Measurements from ENCODE around the gene ZNF358. TPM values are rescaled to one million over a fixed set of nuclear protein-coding genes. Genes with fewer than 3 reads are reported as not detected.
A peak's percentile ranks its signal among the peaks of the same experiment; 100 is the strongest.

ZNF358 gene
- total and polyA plus RNA-seq, 2 of the 13 experiments (the other 11 are each of a cell fraction or from before 2014, with no cell fraction given) = 9.1 to 37.0 TPM

- DNase-seq (ENCODE audit: low spot score) (no peak), ATAC-seq (no peak), FAIRE-seq (no peak)
- Histone ChIP-seq H3K79me2 (ENCODE audit: insufficient read depth, low read length) (no peaks in the 10 kb centered on the region), H3K36me3 (replicated peaks in 1 of 2; ENCODE audit: control insufficient read depth in 1 of 2, insufficient read depth in 2 of 2, low read length in 2 of 2) (peaks cover 0 to under 1% of the 10 kb centered on the region in 2 experiments; a peak in 2 of 5 replicates), H3K27ac (ENCODE audit: extremely low read length, insufficient read depth, low read length) (no peak overlapping the region), H3K9ac (ENCODE audit: insufficient read depth, low read depth, low read length) (no peak overlapping the region), H4K20me1 (ENCODE audit: insufficient read depth, low read length) (no peaks in the 10 kb centered on the region), H3K4me1 (ENCODE audit: insufficient read depth, low read length) (peaks cover 27% of the 10 kb centered on the region), H3K9me3 (ENCODE audit: low read length) (no peaks in the 10 kb centered on the region), H3K27me3 (ENCODE audit: control insufficient read depth in 1 of 2, insufficient read depth in 2 of 2, low read length in 2 of 2) (no peaks in the 10 kb centered on the region), H3K4me3 (replicated peaks in 1 of 3; ENCODE audit: insufficient read depth in 1 of 3, low read depth in 2 of 3, low read length in 3 of 3) (no peak overlapping the region), H2AFZ (ENCODE audit: low read length) (no peak overlapping the region), H3K4me2 (ENCODE audit: low read depth, low read length) (no peak overlapping the region)
- TF ChIP-seq GMEB1 (CRISPR knock-in tag; IDR thresholded peaks at IDR 0.05; ENCODE audit: borderline replicate concordance) (no peak), ZC3H13 (CRISPR knock-in tag; IDR thresholded peaks at IDR 0.05) (peak; percentile 79), ZNF75D (CRISPR knock-in tag; IDR thresholded peaks at IDR 0.05; ENCODE audit: borderline replicate concordance) (no peak), FOXK1 (CRISPR knock-in tag; IDR thresholded peaks at IDR 0.05; ENCODE audit: borderline replicate concordance, low read depth) (no peak), RBFOX2 (IDR thresholded peaks at IDR 0.05; ENCODE audit: low read depth, low read length) (peak; percentile 56), AGO2 (optimal IDR thresholded peaks at IDR 0.05; ENCODE audit: low read depth, low read length) (peak; percentile 78), GPN1 (CRISPR knock-in tag; IDR thresholded peaks at IDR 0.05; ENCODE audit: borderline replicate concordance) (no peak), ZNF547 (CRISPR knock-in tag; IDR thresholded peaks at IDR 0.05) (no peak), DNMT3B (CRISPR knock-in tag; conservative IDR thresholded peaks at IDR 0.05) (no peak), ZNF747 (CRISPR knock-in tag; IDR thresholded peaks at IDR 0.05; ENCODE audit: borderline replicate concordance) (no peak)
- TF ChIP-seq, protein P1, sequence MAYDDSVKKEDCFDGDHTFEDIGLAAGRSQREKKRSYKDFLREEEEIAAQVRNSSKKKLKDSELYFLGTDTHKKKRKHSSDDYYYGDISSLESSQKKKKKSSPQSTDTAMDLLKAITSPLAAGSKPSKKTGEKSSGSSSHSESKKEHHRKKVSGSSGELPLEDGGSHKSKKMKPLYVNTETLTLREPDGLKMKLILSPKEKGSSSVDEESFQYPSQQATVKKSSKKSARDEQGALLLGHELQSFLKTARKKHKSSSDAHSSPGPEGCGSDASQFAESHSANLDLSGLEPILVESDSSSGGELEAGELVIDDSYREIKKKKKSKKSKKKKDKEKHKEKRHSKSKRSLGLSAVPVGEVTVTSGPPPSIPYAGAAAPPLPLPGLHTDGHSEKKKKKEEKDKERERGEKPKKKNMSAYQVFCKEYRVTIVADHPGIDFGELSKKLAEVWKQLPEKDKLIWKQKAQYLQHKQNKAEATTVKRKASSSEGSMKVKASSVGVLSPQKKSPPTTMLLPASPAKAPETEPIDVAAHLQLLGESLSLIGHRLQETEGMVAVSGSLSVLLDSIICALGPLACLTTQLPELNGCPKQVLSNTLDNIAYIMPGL (CRISPR knock-in tag; IDR thresholded peaks at IDR 0.05; ENCODE audit: borderline replicate concordance in 1 of 2, low read depth in 1 of 2) = no peak
- TF ChIP-seq, protein P2, sequence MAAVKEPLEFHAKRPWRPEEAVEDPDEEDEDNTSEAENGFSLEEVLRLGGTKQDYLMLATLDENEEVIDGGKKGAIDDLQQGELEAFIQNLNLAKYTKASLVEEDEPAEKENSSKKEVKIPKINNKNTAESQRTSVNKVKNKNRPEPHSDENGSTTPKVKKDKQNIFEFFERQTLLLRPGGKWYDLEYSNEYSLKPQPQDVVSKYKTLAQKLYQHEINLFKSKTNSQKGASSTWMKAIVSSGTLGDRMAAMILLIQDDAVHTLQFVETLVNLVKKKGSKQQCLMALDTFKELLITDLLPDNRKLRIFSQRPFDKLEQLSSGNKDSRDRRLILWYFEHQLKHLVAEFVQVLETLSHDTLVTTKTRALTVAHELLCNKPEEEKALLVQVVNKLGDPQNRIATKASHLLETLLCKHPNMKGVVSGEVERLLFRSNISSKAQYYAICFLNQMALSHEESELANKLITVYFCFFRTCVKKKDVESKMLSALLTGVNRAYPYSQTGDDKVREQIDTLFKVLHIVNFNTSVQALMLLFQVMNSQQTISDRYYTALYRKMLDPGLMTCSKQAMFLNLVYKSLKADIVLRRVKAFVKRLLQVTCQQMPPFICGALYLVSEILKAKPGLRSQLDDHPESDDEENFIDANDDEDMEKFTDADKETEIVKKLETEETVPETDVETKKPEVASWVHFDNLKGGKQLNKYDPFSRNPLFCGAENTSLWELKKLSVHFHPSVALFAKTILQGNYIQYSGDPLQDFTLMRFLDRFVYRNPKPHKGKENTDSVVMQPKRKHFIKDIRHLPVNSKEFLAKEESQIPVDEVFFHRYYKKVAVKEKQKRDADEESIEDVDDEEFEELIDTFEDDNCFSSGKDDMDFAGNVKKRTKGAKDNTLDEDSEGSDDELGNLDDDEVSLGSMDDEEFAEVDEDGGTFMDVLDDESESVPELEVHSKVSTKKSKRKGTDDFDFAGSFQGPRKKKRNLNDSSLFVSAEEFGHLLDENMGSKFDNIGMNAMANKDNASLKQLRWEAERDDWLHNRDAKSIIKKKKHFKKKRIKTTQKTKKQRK (IDR thresholded peaks at IDR 0.05; ENCODE audit: low read length) = no peak
- intact Hi-C loops (cut with micrococcal nuclease; ENCODE audit: unreplicated experiment) = no loop called here
- POLR2A ChIA-PET = no interaction called here
- in situ Hi-C loops (cut with HindIII; ENCODE audit: extremely low pct_ligation_motif_present, low pct_unique_long_range_greater_than_20kb) = no loop called here
- no TSS peak for BruUV-seq (replicated peaks)
- CTCF ChIA-PET (ENCODE audit: low intra/inter-chr PET ratio, low total read pairs) = no interaction called here
- 92% methylated on average over 15 of the region's 51 CpGs for WGBS (ENCODE audit: low lambda C conversion rate)
Observed at GRCh38 chr19:7520131-7521051, 4.5 kb downstream of the ZNF358 start.

Data from HepG2 (cell line).